Testis (tissue), 3 donors: ENCODE data around the gene TEKT3. TPM values are rescaled to one million over a fixed set of nuclear protein-coding genes. Genes with fewer than 3 reads are reported as not detected.

ENCODE experiments used
- DNase-seq: peaks from one replicate; pipeline ENCODE4 v3.0.0-alpha.2; 2019
- H3K27ac ChIP-seq, 2 donors: fragments of 200-600 bp; sonication (generic); one replicate each; pipeline ENCODE4 v1.5.1; 2019
- H3K27me3 ChIP-seq: fragments of 200-600 bp; sonication (generic); one replicate; pipeline ENCODE4 v1.5.1; 2019
- H3K36me3 ChIP-seq: fragments of 200-600 bp; sonication (generic); one replicate; pipeline ENCODE4 v1.5.1; 2017; ENCODE audit warnings: low read depth; ENCODE audit errors: missing control alignments
- H3K4me1 ChIP-seq: fragments of 200-600 bp; sonication (generic); one replicate; pipeline ENCODE4 v1.5.1; 2019
- H3K4me3 ChIP-seq, 2 donors: fragments of 200-600 bp; sonication (generic); one replicate each; pipeline ENCODE4 v1.5.1; 2017 to 2019
- H3K9me3 ChIP-seq: fragments of 200-600 bp; sonication (generic); one replicate; pipeline ENCODE4 v1.5.1; 2017
- POLR2A ChIP-seq: fragments of 450-650 bp; IDR thresholded peaks from one replicate; pipeline ENCODE4 v1.6.1; 2017; ENCODE audit warnings: antibody characterized with exemption, mild to moderate bottlenecking, moderate library complexity
- WGBS, 2 donors: methylation state at CpG; one replicate each; pipeline ENCODE4 v1.1.5; 2018; 5-methylcytosine and 5-hydroxymethylcytosine counted together
- intact Hi-C: fragments of 100-400 bp; cut with DNase I; formaldehyde crosslinking; loops from one replicate; pipeline ENCODE4 v1.15.1; 2023; ENCODE audit warnings: low total_unique reads
- polyA plus RNA-seq: library from polyadenylated mRNA; stranded (reverse); fragments of 350-450 nt; fragmentation: Illumina TruSeq; extraction: RNeasy Lipid Tissue Mini Kit (QIAGEN cat#74804); gene quantifications from one replicate; pipeline ENCODE4 v1.2.3, GENCODE V29; 2014; ENCODE audit warnings: low read depth, low replicate concordance; ENCODE audit not compliant: insufficient read depth
- total RNA-seq, 2 donors: library from RNA; depleted of rRNA; stranded (reverse); fragments of >200 nt; gene quantifications; one replicate each; pipeline ENCODE4 v1.2.3, GENCODE V29; 2016
- TF ChIP-seq, protein P1 (sequence below), 3 experiments: fragments of 450-650 bp in 2 of 3; fragments of 200-600 bp in 1 of 3; sonication (generic) in 1 of 3; IDR thresholded peaks; one replicate each; pipeline ENCODE4 v1.5.1; 2016 to 2019; ENCODE audit warnings: antibody characterized with exemption in 3 of 3, mild to moderate bottlenecking in 2 of 3, moderate library complexity in 1 of 3

Gene TEKT3
- total and polyA plus RNA-seq, 3 donors from 2014 or later: 30.7 to 106 (median 52.0) TPM

DNA sequence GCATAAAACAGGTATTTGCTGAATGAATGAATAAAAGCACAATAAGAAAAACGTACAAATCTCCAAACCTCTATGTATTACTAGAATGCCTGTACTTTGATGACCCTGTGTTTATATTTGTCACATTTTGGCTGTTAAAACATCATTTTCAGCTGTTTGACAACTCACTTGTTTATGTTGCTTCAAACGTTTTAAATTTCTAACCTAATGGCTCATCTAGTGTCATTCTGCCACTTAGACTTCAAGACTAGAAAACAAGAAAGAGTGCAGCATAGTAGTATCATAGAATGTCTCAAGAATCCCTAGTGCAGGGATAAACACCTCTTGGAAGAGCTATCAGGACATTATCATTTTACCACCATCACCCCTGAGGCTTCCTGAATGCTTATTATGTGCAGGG lies 56.9 kb downstream of the TEKT3 start:
- Histone ChIP-seq H3K27ac (no peak overlapping the region), H3K27me3 (no peaks in the 10 kb centered on the region), H3K9me3 (no peaks in the 10 kb centered on the region), H3K4me1 (peaks cover 7% of the 10 kb centered on the region), H3K36me3 (no peaks in the 10 kb centered on the region), H3K4me3 (no peak overlapping the region)
- no peak for DNase-seq
- WGBS, 2 donors: 57 to 69% methylated on average over 2 of the region's 2 CpGs
- no peak for TF ChIP-seq POLR2A
- TF ChIP-seq, protein P1, sequence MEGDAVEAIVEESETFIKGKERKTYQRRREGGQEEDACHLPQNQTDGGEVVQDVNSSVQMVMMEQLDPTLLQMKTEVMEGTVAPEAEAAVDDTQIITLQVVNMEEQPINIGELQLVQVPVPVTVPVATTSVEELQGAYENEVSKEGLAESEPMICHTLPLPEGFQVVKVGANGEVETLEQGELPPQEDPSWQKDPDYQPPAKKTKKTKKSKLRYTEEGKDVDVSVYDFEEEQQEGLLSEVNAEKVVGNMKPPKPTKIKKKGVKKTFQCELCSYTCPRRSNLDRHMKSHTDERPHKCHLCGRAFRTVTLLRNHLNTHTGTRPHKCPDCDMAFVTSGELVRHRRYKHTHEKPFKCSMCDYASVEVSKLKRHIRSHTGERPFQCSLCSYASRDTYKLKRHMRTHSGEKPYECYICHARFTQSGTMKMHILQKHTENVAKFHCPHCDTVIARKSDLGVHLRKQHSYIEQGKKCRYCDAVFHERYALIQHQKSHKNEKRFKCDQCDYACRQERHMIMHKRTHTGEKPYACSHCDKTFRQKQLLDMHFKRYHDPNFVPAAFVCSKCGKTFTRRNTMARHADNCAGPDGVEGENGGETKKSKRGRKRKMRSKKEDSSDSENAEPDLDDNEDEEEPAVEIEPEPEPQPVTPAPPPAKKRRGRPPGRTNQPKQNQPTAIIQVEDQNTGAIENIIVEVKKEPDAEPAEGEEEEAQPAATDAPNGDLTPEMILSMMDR (IDR thresholded peaks at IDR 0.05): no peak
- intact Hi-C loops: no loop called here

- Histone ChIP-seq H3K27ac (no peak overlapping the region), H3K4me3 (no peak overlapping the region), H3K27me3 (no peaks in the 10 kb centered on the region), H3K9me3 (no peaks in the 10 kb centered on the region), H3K36me3 (no peaks in the 10 kb centered on the region), H3K4me1 (peaks cover 7% of the 10 kb centered on the region)
- DNase-seq: no peak
- intact Hi-C loops: no loop called here
- TF ChIP-seq, protein P1 (IDR thresholded peaks at IDR 0.05): no peak
- no peak for TF ChIP-seq POLR2A
- WGBS, 2 donors: 90 to 96% methylated on average over 6 of the region's 6 CpGs
Observed at GRCh38 chr17:15284107-15284506, 57.3 kb downstream of the TEKT3 start.

DNA sequence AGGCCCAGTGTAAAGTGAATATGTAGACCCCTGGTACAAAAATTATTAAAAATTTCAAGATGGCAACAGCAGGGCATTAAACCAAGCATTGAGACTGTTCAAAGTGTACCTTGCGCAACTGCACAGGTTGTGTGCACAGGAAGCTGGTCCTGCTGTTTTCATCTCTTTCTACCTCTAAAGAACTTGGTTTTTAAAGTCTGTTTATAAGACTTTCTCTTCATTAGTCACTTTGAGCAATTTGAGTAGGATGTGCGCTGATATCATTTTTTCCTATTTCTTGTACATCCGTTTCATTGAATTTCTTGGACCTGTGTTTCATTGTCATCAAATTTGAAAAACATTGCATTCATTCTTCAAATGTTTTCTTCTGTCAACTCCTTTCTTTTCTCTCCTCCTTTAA lies 59.5 kb downstream of the TEKT3 start:
- 82 to 93% methylated on average over 3 of the region's 3 CpGs for whole genome bisulfite sequencing, 2 donors
- no peaks in the 10 kb centered on the region for H3K27me3 ChIP-seq
- no peaks in the 10 kb centered on the region for H3K4me1 ChIP-seq
- H3K9me3 ChIP-seq: no peaks in the 10 kb centered on the region
- H3K4me3 ChIP-seq: no peak overlapping the region
- no peaks in the 10 kb centered on the region for H3K36me3 ChIP-seq
- no peak for TF ChIP-seq POLR2A
- TF ChIP-seq, protein P1 (IDR thresholded peaks at IDR 0.05): no peak
- H3K27ac ChIP-seq: no peak overlapping the region
- no peak for DNase-seq
- intact Hi-C loops: no loop called here

DNA sequence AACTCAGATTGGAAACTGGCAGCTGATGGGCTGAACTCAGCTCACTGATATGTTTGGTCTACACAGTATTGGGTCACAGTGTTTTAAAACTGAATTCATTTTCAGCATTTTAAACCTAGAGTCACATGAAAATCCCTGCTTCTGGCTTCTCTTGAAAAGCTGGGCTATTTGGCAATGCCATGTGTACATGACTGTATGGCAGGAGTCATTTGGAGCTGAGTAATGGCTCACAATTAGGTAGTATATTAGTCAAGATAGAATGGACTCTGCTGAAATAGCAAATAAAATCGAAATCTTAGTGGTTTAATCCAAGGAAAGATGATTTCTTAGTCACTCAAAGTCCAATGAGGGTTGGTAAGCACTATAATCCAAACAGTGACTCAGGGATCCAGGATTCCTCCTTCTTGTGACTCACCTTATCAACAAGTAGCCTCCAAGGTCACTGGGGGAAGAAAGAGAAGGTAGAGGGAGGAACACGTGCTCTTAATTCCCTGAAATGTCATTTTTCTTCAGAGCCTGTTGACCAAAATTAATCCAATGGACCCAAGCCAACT lies 62.4 kb downstream of the TEKT3 start:
- 63 to 70% methylated on average over 2 of the region's 2 CpGs for WGBS, 2 donors
- Histone ChIP-seq H3K36me3 (no peaks in the 10 kb centered on the region), H3K9me3 (no peaks in the 10 kb centered on the region), H3K4me1 (no peaks in the 10 kb centered on the region), H3K27me3 (no peaks in the 10 kb centered on the region), H3K27ac (no peak overlapping the region), H3K4me3 (no peak overlapping the region)
- TF ChIP-seq, protein P1 (IDR thresholded peaks at IDR 0.05): no peak
- no peak for TF ChIP-seq POLR2A
- intact Hi-C loops: no loop called here
- no peak for DNase-seq

DNA sequence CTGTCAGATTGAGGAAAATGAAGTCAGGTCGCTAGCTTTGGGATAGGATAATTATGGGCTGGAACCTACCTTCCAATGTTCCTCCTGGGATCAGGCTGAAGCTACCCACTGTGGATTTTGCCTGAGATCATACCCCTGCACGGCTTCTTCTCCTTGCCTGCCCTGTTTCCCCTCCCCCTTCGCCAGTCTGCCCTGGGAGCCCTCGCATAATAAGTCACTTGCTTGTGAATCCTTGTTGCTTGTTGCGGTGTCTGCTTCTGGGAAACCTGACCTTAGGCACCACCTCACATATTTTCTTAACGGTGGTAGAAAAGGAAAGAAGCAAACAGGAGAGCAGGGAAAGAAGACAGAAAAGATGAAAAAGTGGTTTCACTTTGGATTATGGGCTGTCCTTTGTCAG lies 63.0 kb downstream of the TEKT3 start:
- 57 to 61% methylated on average over 6 of the region's 6 CpGs for WGBS, 2 donors
- Histone ChIP-seq H3K4me3 (no peak overlapping the region), H3K27me3 (no peaks in the 10 kb centered on the region), H3K9me3 (no peaks in the 10 kb centered on the region), H3K36me3 (no peaks in the 10 kb centered on the region), H3K27ac (no peak overlapping the region), H3K4me1 (no peaks in the 10 kb centered on the region)
- TF ChIP-seq, protein P1 (IDR thresholded peaks at IDR 0.05): no peak
- no peak for TF ChIP-seq POLR2A
- DNase-seq: no peak
- intact Hi-C loops: no loop called here
